ENCODE results near the gene SPTLC1.

SPTLC1 gene

GRCh38 chr9:92047500-92047899 is 67.7 kb downstream of the SPTLC1 start:
- Histone ChIP-seq H3K4me1 (ENCODE audit: control insufficient read depth, insufficient read depth, low read length) (peaks cover 25% of the 10 kb centered on the region), H3K4me3 (ENCODE audit: low read depth, low read length) (no peak overlapping the region), H3K9ac (ENCODE audit: low read length) (no peak overlapping the region), H3K9me3 (ENCODE audit: control insufficient read depth, insufficient read depth, low read depth, low read length) (peaks cover 15% of the 10 kb centered on the region; the same call in 1 of the 2 replicates), H3K36me3 (ENCODE audit: control insufficient read depth, insufficient read depth, low read length) (peaks cover 73% of the 10 kb centered on the region), H3K27me3 (ENCODE audit: control insufficient read depth, insufficient read depth, low read length) (no peaks in the 10 kb centered on the region), H3K27ac (ENCODE audit: low read depth, low read length) (no peak overlapping the region)

DNA sequence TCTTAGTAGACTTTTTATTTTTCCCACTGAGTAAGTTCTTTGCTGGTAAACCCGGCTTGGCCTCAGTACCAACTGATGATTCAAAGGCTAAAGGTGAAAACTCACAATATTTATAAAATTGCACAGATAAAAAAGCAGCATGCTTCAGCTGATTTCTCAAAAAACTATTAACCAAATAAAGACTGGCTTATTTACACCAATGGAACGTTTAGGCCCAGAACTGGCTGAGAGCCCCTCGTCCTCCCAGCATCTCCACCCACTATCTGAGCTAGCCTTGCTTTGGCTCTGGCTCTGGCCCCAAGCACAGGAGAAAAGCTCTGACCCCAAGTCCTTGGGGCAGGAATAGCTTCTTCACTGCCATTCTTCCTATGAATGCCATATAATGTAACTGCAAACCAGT is 68.5 kb downstream of the SPTLC1 start:
- Histone ChIP-seq H3K4me3 (ENCODE audit: low read depth, low read length) (no peak overlapping the region), H3K36me3 (ENCODE audit: control insufficient read depth, insufficient read depth, low read length) (peaks cover 77% of the 10 kb centered on the region), H3K9me3 (ENCODE audit: control insufficient read depth, insufficient read depth, low read depth, low read length) (peaks cover 23% of the 10 kb centered on the region; the same call in 1 of the 2 replicates), H3K4me1 (ENCODE audit: control insufficient read depth, insufficient read depth, low read length) (peaks cover 25% of the 10 kb centered on the region), H3K9ac (ENCODE audit: low read length) (no peak overlapping the region), H3K27me3 (ENCODE audit: control insufficient read depth, insufficient read depth, low read length) (no peaks in the 10 kb centered on the region), H3K27ac (ENCODE audit: low read depth, low read length) (no peak overlapping the region)

DNA sequence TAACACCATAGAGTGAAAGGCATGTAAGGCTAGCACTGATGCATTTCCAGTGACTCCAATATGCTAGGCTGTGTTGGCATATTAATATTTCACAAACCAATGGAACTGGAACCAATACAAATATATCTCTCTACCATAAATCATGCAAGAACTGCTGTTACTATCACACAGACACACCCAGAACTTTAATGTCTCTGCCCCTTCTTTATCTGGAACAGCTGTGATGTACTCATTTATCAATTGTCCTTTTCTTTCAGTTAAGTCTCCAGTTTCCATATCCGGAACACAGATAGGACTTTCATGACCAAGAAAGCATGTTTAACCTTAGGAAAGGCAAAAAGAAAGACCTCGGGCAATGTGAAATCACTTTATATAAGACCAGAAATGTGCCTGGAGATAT is 70.3 kb downstream of the SPTLC1 start:
- Histone ChIP-seq H3K4me1 (ENCODE audit: control insufficient read depth, insufficient read depth, low read length) (peaks cover 15% of the 10 kb centered on the region), H3K9ac (ENCODE audit: low read length) (no peak overlapping the region), H3K27me3 (ENCODE audit: control insufficient read depth, insufficient read depth, low read length) (no peaks in the 10 kb centered on the region), H3K4me3 (ENCODE audit: low read depth, low read length) (no peak overlapping the region), H3K9me3 (ENCODE audit: control insufficient read depth, insufficient read depth, low read depth, low read length) (peaks cover 23% of the 10 kb centered on the region; the same call in 1 of the 2 replicates), H3K36me3 (ENCODE audit: control insufficient read depth, insufficient read depth, low read length) (peaks cover 83% of the 10 kb centered on the region), H3K27ac (ENCODE audit: low read depth, low read length) (no peak overlapping the region)

- H3K27me3 ChIP-seq (ENCODE audit: control insufficient read depth, insufficient read depth, low read length): no peaks in the 10 kb centered on the region
- no peaks in the 10 kb centered on the region for H3K4me1 ChIP-seq (ENCODE audit: control insufficient read depth, insufficient read depth, low read length)
- H3K27ac ChIP-seq (ENCODE audit: low read depth, low read length): no peak overlapping the region
- H3K9ac ChIP-seq (ENCODE audit: low read length): no peak overlapping the region
- peaks cover 81% of the 10 kb centered on the region for H3K36me3 ChIP-seq (ENCODE audit: control insufficient read depth, insufficient read depth, low read length)
- H3K4me3 ChIP-seq (ENCODE audit: low read depth, low read length): no peak overlapping the region
- H3K9me3 ChIP-seq (ENCODE audit: control insufficient read depth, insufficient read depth, low read depth, low read length): peaks cover 23% of the 10 kb centered on the region; the same call in 1 of the 2 replicates
These were observed 72.2 kb downstream of the SPTLC1 start for GRCh38 chr9:92043002-92043401.

GRCh38 chr9:92042260-92042659 is 73.0 kb downstream of the SPTLC1 start:
- H3K27me3 ChIP-seq (ENCODE audit: control insufficient read depth, insufficient read depth, low read length): no peaks in the 10 kb centered on the region
- H3K9ac ChIP-seq (ENCODE audit: low read length): no peak overlapping the region
- peaks cover 81% of the 10 kb centered on the region for H3K36me3 ChIP-seq (ENCODE audit: control insufficient read depth, insufficient read depth, low read length)
- no peak overlapping the region for H3K4me3 ChIP-seq (ENCODE audit: low read depth, low read length)
- peaks cover 23% of the 10 kb centered on the region; the same call in 1 of the 2 replicates for H3K9me3 ChIP-seq (ENCODE audit: control insufficient read depth, insufficient read depth, low read depth, low read length)
- H3K4me1 ChIP-seq (ENCODE audit: control insufficient read depth, insufficient read depth, low read length): no peaks in the 10 kb centered on the region
- H3K27ac ChIP-seq (ENCODE audit: low read depth, low read length): no peak overlapping the region

GRCh38 chr9:92036756-92037155 is 78.5 kb downstream of the SPTLC1 start:
- Histone ChIP-seq H3K27me3 (ENCODE audit: control insufficient read depth, insufficient read depth, low read length) (no peaks in the 10 kb centered on the region), H3K36me3 (ENCODE audit: control insufficient read depth, insufficient read depth, low read length) (peaks cover 78% of the 10 kb centered on the region), H3K4me1 (ENCODE audit: control insufficient read depth, insufficient read depth, low read length) (no peaks in the 10 kb centered on the region), H3K27ac (ENCODE audit: low read depth, low read length) (no peak overlapping the region), H3K4me3 (ENCODE audit: low read depth, low read length) (no peak overlapping the region), H3K9me3 (ENCODE audit: control insufficient read depth, insufficient read depth, low read depth, low read length) (peaks cover under 1% of the 10 kb centered on the region; the same call in 1 of the 2 replicates), H3K9ac (ENCODE audit: low read length) (no peak overlapping the region)

- no peaks in the 10 kb centered on the region for H3K9me3 ChIP-seq (ENCODE audit: control insufficient read depth, insufficient read depth, low read depth, low read length)
- H3K36me3 ChIP-seq (ENCODE audit: control insufficient read depth, insufficient read depth, low read length): peaks cover 77% of the 10 kb centered on the region
- H3K9ac ChIP-seq (ENCODE audit: low read length): no peak overlapping the region
- H3K27ac ChIP-seq (ENCODE audit: low read depth, low read length): no peak overlapping the region
- no peaks in the 10 kb centered on the region for H3K4me1 ChIP-seq (ENCODE audit: control insufficient read depth, insufficient read depth, low read length)
- no peak overlapping the region for H3K4me3 ChIP-seq (ENCODE audit: low read depth, low read length)
- no peaks in the 10 kb centered on the region for H3K27me3 ChIP-seq (ENCODE audit: control insufficient read depth, insufficient read depth, low read length)
These were observed 78.8 kb downstream of the SPTLC1 start for GRCh38 chr9:92036411-92036746.

GRCh38 chr9:92035687-92036410 is 79.4 kb downstream of the SPTLC1 start:
- no peaks in the 10 kb centered on the region for H3K27me3 ChIP-seq (ENCODE audit: control insufficient read depth, insufficient read depth, low read length)
- no peaks in the 10 kb centered on the region for H3K4me1 ChIP-seq (ENCODE audit: control insufficient read depth, insufficient read depth, low read length)
- H3K27ac ChIP-seq (ENCODE audit: low read depth, low read length): no peak overlapping the region
- no peak overlapping the region for H3K9ac ChIP-seq (ENCODE audit: low read length)
- no peaks in the 10 kb centered on the region for H3K9me3 ChIP-seq (ENCODE audit: control insufficient read depth, insufficient read depth, low read depth, low read length)
- H3K36me3 ChIP-seq (ENCODE audit: control insufficient read depth, insufficient read depth, low read length): peaks cover 71% of the 10 kb centered on the region
- no peak overlapping the region for H3K4me3 ChIP-seq (ENCODE audit: low read depth, low read length)

DNA sequence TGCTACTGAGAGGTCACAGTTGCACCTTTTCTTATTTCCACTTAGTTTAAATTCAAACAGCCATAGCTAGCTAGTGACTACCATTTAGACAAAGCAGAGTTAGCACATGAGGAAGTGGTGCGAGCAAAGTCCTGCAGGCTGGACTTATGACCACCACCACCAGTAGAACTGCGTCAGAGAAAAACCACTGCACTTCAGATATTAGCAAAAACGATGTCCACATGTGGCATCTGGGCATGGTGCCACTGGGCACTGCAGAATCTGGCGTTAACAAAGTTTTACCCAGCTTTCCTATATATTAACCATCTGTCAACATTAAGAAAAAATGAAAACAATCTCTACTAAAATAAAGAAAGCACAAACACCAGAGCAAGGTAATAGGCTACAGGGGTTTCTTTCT is 80.1 kb downstream of the SPTLC1 start:
- Histone ChIP-seq H3K4me1 (ENCODE audit: control insufficient read depth, insufficient read depth, low read length) (no peaks in the 10 kb centered on the region), H3K27ac (ENCODE audit: low read depth, low read length) (no peak overlapping the region), H3K9me3 (ENCODE audit: control insufficient read depth, insufficient read depth, low read depth, low read length) (no peaks in the 10 kb centered on the region), H3K4me3 (ENCODE audit: low read depth, low read length) (no peak overlapping the region), H3K36me3 (ENCODE audit: control insufficient read depth, insufficient read depth, low read length) (peaks cover 73% of the 10 kb centered on the region), H3K9ac (ENCODE audit: low read length) (no peak overlapping the region), H3K27me3 (ENCODE audit: control insufficient read depth, insufficient read depth, low read length) (no peaks in the 10 kb centered on the region)

DNA sequence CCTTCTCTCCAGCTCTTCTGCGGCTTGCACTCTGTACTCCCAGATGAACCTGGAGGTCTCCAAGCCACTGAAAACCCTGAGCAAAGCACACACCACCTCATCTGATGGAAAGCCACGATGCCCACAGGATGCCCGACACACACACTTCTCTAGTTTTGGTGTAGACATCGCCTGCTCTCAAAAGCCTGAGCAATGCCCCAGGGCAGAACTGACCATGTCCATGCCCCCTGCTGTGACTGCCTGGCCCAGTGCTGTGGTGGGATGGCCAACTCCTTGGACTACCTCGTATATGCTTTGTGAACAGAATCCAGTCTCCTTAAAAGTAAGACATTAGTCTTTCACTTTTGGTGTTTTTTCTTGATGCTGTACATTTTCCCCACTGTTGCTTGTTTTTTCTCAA is 81.2 kb downstream of the SPTLC1 start:
- no peaks in the 10 kb centered on the region for H3K27me3 ChIP-seq (ENCODE audit: control insufficient read depth, insufficient read depth, low read length)
- no peaks in the 10 kb centered on the region for H3K9me3 ChIP-seq (ENCODE audit: control insufficient read depth, insufficient read depth, low read depth, low read length)
- peaks cover 77% of the 10 kb centered on the region for H3K36me3 ChIP-seq (ENCODE audit: control insufficient read depth, insufficient read depth, low read length)
- no peaks in the 10 kb centered on the region for H3K4me1 ChIP-seq (ENCODE audit: control insufficient read depth, insufficient read depth, low read length)
- H3K27ac ChIP-seq (ENCODE audit: low read depth, low read length): no peak overlapping the region
- H3K9ac ChIP-seq (ENCODE audit: low read length): no peak overlapping the region
- H3K4me3 ChIP-seq (ENCODE audit: low read depth, low read length): no peak overlapping the region

GRCh38 chr9:92033307-92033706 is 81.9 kb downstream of the SPTLC1 start:
- Histone ChIP-seq H3K4me3 (ENCODE audit: low read depth, low read length) (no peak overlapping the region), H3K9me3 (ENCODE audit: control insufficient read depth, insufficient read depth, low read depth, low read length) (no peaks in the 10 kb centered on the region), H3K27me3 (ENCODE audit: control insufficient read depth, insufficient read depth, low read length) (no peaks in the 10 kb centered on the region), H3K9ac (ENCODE audit: low read length) (no peak overlapping the region), H3K4me1 (ENCODE audit: control insufficient read depth, insufficient read depth, low read length) (no peaks in the 10 kb centered on the region), H3K36me3 (ENCODE audit: control insufficient read depth, insufficient read depth, low read length) (peaks cover 72% of the 10 kb centered on the region), H3K27ac (ENCODE audit: low read depth, low read length) (no peak overlapping the region)

Data from HUES6 (cell line).